Kidney (tissue), 14 donors: Measurements from ENCODE around the gene PTPN9. TPM values are rescaled to one million over a fixed set of nuclear protein-coding genes. Genes with fewer than 3 reads are reported as not detected.
"Not testable (repeated sequence)": the region's sequence is repeated elsewhere in the genome, so short reads cannot be mapped to it uniquely, and the experiment has no call there.

Source experiments
- DNase-seq, 5 donors: peaks; one replicate each; pipeline ENCODE4 v3.0.0-alpha.2; 2013 to 2020
- FAIRE-seq: peaks from 2 replicates; lab custom pipeline; 2012; peaks lifted over from hg19 to GRCh38; lab: Jason Lieb, UNC
- H3K27ac ChIP-seq, 2 donors: one replicate each; pipeline ENCODE4 v1.7.0; 2013; ENCODE audit warnings: low read depth in 2 of 2, low read length in 2 of 2, inconsistent platforms in 1 of 2
- H3K27me3 ChIP-seq: one replicate; pipeline ENCODE4 v1.7.1; 2013; ENCODE audit warnings: low read length, inconsistent platforms; ENCODE audit not compliant: control insufficient read depth, insufficient read depth
- H3K36me3 ChIP-seq, 3 donors: one replicate each; pipeline versions ENCODE4 v1.7.0 to v1.7.1; 2013; ENCODE audit warnings: low read length in 3 of 3, control low read depth in 1 of 3, inconsistent platforms in 1 of 3; ENCODE audit not compliant: insufficient read depth in 3 of 3, control insufficient read depth in 2 of 3
- H3K4me1 ChIP-seq, 3 donors: one replicate each; pipeline versions ENCODE4 v1.7.0 to v1.7.1; 2013; ENCODE audit warnings: low read length in 3 of 3, inconsistent platforms in 1 of 3, low read depth in 1 of 3; ENCODE audit not compliant: control insufficient read depth in 2 of 3, insufficient read depth in 2 of 3
- H3K4me3 ChIP-seq, 3 donors: one replicate each; pipeline versions ENCODE4 v1.7.0 to v1.8.1; 2013; ENCODE audit warnings: low read length in 3 of 3, control low read depth in 1 of 3, inconsistent platforms in 1 of 3
- H3K9ac ChIP-seq, 3 donors: one replicate each; pipeline versions ENCODE4 v1.7.0 to v1.7.1; 2013; ENCODE audit warnings: low read length in 3 of 3, control low read depth in 1 of 3, inconsistent platforms in 1 of 3
- H3K9me3 ChIP-seq, 3 donors: one replicate each; pipeline versions ENCODE4 v1.7.0 to v1.7.1; 2013; ENCODE audit warnings: low read length in 3 of 3, control low read depth in 1 of 3, inconsistent platforms in 1 of 3; ENCODE audit not compliant: control insufficient read depth in 2 of 3, insufficient read depth in 1 of 3
- CTCF ChIP-seq: IDR thresholded peaks from 3 replicates; pipeline ENCODE4 v1.5.1; 2012; ENCODE audit warnings: mild to moderate bottlenecking, moderate library complexity, borderline replicate concordance; ENCODE audit not compliant: insufficient read depth; ENCODE audit errors: extremely low read depth
- intact Hi-C: fragments of 100-400 bp; cut with DNase I; formaldehyde crosslinking; loops from one replicate; pipeline ENCODE4 v1.11.1; 2022
- polyA plus RNA-seq: library from polyadenylated mRNA; stranded (reverse); fragments of 350-450 nt; fragmentation: Illumina TruSeq; extraction: RNeasy Lipid Tissue Mini Kit (QIAGEN cat#74804); gene quantifications from one replicate; pipeline ENCODE4 v1.2.3, GENCODE V29; 2014; ENCODE audit warnings: low read depth, low replicate concordance; ENCODE audit not compliant: insufficient read depth
- total RNA-seq: library from RNA; stranded (reverse); fragmentation: NEBNext Ultra II Directional; extraction: Animal tissue kit (Norgen Biotek cat#: 25700); gene quantifications from one replicate; pipeline ENCODE4 v1.2.1, GENCODE V29; 2021
- donor health status: control.
- donor health status: control.
- donor health status: control.
- donor health status: control.
- donor health status: control.
- donor health status: DM: yes; HTN: yes; CAD: no.
- donor health status: Normal renal cell carcinoma (clear cell type).

Gene PTPN9
- total and polyA plus RNA-seq, 2 donors from 2014 or later = 15.3 to 52.5 TPM

DNA sequence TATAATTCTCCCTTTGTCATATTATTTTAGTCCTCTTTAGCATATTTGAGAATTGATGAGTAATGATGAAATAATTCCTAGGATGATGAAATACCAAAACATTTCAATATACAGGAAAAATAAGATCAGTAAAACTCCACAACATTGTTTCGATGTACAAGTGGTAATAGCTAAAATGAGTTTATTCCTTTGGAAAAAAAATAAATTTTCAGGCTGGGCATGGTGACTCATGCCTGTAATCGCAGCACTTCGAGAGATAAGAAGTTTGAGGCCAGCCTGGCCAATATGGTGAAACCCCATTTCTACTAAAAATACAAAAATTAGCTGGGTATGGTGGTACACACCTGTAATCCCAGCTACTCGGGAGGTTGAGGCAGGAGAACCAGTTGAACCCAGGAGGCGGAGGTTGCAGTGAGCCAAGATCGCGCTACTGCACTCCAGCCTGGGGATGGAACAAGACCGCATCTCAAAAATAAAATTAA, 135.1 kb downstream of the PTPN9 start:
- H3K27ac ChIP-seq, H3K9ac ChIP-seq, H3K4me1 ChIP-seq, H3K9me3 ChIP-seq, FAIRE-seq, H3K36me3 ChIP-seq, intact Hi-C loops, DNase-seq, H3K27me3 ChIP-seq, H3K4me3 ChIP-seq: not testable (repeated sequence)

GRCh38 chr15:75437721-75438120, 141.4 kb downstream of the PTPN9 start:
- TF ChIP-seq CTCF = no peak
- DNase-seq (no peak), FAIRE-seq (no peak)

DNA sequence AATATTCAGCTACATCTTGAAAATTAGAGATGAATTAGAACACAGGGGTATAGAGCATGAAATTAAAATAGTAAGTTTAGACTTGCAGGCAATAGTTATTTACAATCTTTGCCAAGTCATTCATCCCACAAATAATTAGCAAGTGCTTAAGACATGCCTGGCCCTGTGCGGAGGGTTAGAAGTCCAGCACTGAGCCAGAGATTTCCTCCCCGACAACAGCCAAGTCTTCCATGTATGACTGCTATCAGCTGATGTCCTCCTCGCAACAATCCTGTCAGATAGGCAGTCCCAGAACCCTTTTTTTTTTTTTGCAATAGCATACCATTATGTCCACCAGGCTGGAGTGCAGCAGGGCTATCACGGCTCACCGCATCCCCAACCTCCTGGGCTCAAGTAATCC, 142.2 kb downstream of the PTPN9 start:
- Histone ChIP-seq H3K9ac (no peak overlapping the region), H3K9me3 (no peaks in the 10 kb centered on the region), H3K27ac (no peak overlapping the region), H3K27me3 (no peaks in the 10 kb centered on the region), H3K36me3 (no peaks in the 10 kb centered on the region), H3K4me3 (no peak overlapping the region), H3K4me1 (no peaks in the 10 kb centered on the region)
- DNase-seq = peak in 2 of 5 donors; percentile 16 to 22
- TF ChIP-seq CTCF = no peak
- intact Hi-C loops = no loop called here
- FAIRE-seq = no peak

More at GRCh38 chr15:75437721-75438120, 141.4 kb downstream of the PTPN9 start:
- Histone ChIP-seq H3K9me3 (no peaks in the 10 kb centered on the region), H3K4me3 (no peak overlapping the region), H3K27me3 (no peaks in the 10 kb centered on the region), H3K27ac (no peak overlapping the region), H3K36me3 (no peaks in the 10 kb centered on the region), H3K4me1 (no peaks in the 10 kb centered on the region), H3K9ac (no peak overlapping the region)
- intact Hi-C loops = no loop called here

DNA sequence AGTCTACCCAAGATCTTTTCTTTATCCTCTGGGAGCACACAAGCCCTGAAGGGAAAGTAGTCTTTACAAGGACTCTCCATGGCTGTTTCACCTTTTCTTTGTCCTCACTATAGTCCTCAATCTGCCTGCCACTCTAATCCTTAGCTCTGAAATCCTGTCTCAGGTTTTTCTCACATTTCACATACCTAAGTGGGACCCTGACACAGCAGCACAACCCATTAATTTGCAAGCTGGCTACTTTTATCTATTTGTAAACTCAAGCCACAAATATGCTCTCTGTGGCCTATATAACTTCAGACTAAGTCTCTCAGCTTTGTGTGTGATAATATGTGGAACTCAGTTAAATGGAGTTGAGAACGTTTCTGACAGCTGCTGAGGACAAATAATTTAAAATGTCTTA, 147.4 kb downstream of the PTPN9 start:
- no peak for FAIRE-seq
- intact Hi-C loops = no loop called here
- H3K36me3 ChIP-seq = peaks cover 3 to 13% (median 5%) of the 10 kb centered on the region in 3 donors

More for the DNA sequence above, 147.4 kb downstream of the PTPN9 start:
- H3K9me3 ChIP-seq = no peaks in the 10 kb centered on the region
- H3K4me1 ChIP-seq = no peaks in the 10 kb centered on the region
- H3K9ac ChIP-seq = no peak overlapping the region
- no peak for TF ChIP-seq CTCF
- no peak for DNase-seq
- no peaks in the 10 kb centered on the region for H3K27me3 ChIP-seq
- no peak overlapping the region for H3K4me3 ChIP-seq
- no peak overlapping the region for H3K27ac ChIP-seq
